Stimulated activated CD4-positive, alpha-beta T cell treated with anti-CD3 and anti-CD28 coated beads, TNF-alpha, amount 100 ng/mL, for 4 hours (primary cell): ENCODE measurements around the gene CFAP119.

ENCODE experiments used
- DNase-seq, 3 experiments: peaks; one replicate each; pipeline ENCODE4 v3.0.0-alpha.2; 2020; ENCODE audit warnings: low read depth in 3 of 3

Gene CFAP119

DNA sequence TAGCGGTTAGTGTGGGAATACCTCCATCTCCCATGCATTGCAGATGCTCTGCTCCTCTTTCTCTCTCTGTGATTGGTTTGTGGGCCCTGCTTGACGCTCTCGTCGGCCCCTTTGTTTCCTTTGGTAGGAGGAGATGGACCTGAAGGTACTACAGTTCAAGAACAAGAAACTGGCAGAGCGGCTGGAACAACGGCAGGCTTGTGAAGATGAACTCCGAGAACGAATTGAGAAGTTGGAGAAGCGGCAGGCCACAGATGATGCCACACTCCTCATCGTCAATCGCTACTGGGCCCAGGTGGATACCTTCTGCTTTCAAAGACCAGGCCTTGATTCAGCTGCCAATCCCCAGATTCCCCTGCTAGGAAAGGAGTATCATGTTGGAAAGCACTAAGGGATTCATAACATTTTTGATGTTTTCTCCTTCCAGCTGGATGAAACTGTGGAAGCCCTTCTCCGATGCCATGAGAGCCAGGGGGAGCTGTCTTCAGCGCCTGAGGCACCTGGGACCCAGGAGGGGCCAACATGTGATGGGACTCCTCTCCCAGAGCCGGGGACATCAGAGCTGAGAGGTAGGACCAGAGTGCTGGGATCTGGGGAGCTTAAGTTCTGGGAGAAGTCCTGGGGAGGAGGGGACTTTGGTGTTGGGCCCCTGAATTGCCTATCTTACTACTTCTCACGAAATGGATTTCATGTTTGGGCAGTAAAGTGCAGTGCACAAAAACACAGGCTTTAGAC lies 1.3 kb upstream of the CFAP119 start:
- DNase-seq: no peak

GRCh38 chr16:30761427-30761927 lies 385 bp downstream of the CFAP119 start:
- DNase-seq: peak in 1 of 3 experiments; percentile 18

DNA sequence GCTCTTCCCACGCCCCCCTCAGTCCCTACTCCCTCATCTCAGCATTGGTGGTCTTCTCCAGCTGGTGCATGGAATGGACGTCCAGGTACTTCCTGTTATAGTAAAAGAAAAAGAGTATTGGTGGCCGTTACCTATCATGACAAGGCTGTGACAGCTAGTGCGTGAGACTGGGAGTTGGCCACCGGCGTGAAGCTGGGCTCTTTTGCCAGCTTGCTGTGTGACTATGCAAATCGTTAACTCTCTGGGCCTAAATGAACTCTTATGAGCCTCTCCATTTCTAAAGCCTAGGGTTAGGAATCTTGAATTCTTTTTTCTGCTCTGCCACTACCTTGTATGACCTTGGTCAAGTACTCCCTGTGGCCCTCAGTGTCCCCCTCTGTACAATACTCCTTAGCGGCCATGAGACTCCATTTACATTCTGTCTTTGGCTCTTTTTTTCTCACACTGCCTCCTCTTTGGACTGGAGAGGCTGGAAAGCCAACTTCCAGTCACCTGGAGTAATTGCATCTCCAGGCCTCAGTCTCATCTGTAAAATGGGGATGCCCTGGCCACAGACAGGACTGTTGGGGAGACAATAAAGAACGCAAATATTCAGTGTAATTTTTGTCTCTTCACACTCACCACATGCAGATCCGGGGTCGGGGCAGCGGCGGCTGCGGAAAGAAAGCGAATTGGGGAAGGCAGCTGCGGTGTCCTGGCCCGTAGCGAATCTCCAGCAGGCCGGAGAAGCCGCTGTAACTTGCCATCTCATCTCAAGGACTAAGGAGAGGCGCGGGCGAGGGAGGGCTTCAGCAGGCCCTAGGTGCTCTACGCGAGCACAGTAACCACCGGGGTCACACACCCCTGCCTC lies 1.1 kb downstream of the CFAP119 start:
- no peak for DNase-seq

DNA sequence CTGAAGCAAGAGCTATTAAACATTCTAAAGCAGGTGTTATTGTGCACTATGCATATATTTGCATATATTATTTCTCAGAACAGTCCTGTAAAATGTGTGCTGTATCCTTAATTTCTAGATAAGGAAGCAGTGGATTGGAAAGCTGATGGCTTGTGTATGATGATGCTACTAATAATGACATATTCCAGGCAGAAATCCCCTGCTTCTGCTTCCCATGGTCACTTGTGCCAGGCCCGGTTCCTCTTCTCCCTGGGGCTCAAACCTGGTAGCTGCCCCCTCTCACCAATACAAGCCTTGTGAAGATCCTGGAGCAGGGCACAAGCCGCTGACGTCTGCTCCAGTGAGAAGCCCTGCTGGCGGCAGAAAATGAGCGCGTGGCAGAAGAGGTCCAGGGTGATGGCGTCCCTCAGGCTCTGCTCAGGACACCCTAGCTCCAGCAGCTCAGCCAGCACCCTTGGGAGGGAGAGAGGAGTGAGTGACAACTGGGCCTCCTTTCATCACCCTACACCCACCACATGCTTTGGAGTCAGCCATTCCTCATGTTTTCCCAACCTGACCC lies 1.8 kb downstream of the CFAP119 start:
- DNase-seq: no peak

GRCh38 chr16:30758988-30759491 lies 2.8 kb downstream of the CFAP119 start:
- no peak for DNase-seq

- no peak for DNase-seq
Observed at GRCh38 chr16:30757316-30757715, 4.5 kb downstream of the CFAP119 start.

DNA sequence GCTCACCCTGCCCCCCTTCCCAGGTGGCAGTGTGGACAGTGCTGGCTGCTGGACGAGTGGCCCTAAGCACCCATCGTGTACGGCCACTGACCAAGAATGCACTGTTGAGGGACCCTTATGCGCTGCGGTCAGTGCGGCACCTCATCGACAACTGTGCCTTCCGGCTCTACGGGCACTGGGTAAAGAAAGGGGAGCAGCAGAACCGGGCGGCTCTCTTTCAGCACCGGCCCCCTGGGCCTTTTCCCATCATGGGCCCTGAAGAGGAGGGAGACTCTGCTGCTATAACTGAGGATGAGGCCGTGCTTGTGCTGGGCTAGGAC lies 5.1 kb downstream of the CFAP119 start:
- DNase-seq: no peak

- no peak for DNase-seq
Observed at GRCh38 chr16:30755955-30756780, 5.7 kb downstream of the CFAP119 start.

DNA sequence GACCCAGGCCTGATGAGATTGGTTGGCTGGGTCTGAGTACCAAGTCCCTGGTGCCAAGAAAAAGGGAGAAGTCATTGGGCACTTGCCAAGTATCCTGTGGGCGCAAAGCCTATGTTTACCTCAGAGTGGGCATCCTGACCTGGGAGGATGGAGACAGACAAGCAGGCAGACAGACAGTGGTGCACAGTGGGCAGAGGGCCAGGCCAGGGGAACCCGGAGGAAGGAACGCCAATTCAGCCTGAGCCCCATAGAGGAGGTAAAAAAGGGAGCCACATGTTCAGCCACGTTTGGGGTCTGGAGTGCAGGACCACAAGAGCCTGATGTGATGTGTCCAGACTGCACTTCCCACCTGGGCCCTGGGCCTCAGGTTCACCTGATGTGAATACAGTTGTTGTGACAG lies 8.3 kb downstream of the CFAP119 start:
- no peak for DNase-seq

- no peak for DNase-seq
Observed at GRCh38 chr16:30750876-30751465, 10.9 kb downstream of the CFAP119 start.

GRCh38 chr16:30750201-30750600 lies 11.7 kb downstream of the CFAP119 start:
- no peak for DNase-seq

- DNase-seq: no peak
Observed at GRCh38 chr16:30748634-30749445, 13.0 kb downstream of the CFAP119 start.

GRCh38 chr16:30747799-30748633 lies 13.8 kb downstream of the CFAP119 start, which contains the start of gene PHKG2:
PHKG2 (plus strand) TSS chr16:30748425; CDS start chr16:30748821, 396 bp downstream.
- DNase-seq: peak; percentile 77 to 84 (median 83)

DNA sequence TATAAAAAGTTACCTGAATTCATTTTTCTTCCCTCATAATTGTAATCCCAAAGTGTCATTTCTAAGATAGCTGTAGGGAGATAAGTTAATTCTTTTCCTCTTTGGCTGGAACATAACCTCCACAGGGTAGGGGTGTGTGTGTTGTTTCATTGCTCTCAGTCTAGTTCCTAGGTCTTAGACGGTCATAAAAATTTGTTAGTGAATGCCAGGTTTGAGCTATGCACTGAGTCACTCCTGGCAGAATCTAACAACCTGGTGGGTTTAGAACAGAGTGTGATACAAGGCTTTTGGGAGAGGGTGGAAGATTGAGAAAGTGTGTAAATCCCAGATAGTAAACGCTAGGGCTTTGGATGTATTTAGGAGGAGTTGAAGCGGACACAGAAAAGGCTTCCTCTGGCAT lies 14.5 kb downstream of the CFAP119 start:
- no peak for DNase-seq

DNA sequence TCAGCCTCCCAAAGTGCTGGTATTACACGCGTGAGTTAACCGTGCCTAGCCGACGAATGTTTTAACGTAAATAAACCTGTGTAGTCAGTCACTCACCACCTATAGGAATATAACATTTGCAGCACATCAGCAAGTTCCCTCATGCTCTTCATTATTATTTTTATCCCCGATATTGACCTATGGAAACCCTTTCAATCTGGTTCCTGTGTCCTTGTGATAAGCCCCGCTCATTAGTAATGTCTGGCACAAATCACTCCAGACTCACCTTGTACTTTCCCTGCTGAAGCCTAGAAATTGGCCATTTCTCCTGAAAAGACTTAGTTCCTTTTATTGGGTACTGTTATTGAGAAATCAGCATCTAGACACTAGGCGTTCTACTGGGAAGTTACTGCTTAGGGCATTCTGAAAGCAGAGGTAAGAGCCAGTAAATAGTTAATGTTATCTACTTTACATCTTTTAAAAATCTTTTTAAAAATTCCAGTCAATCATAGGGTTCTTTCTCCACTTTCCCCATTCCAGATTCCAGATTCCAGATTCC lies 15.2 kb downstream of the CFAP119 start:
- no peak for DNase-seq

DNA sequence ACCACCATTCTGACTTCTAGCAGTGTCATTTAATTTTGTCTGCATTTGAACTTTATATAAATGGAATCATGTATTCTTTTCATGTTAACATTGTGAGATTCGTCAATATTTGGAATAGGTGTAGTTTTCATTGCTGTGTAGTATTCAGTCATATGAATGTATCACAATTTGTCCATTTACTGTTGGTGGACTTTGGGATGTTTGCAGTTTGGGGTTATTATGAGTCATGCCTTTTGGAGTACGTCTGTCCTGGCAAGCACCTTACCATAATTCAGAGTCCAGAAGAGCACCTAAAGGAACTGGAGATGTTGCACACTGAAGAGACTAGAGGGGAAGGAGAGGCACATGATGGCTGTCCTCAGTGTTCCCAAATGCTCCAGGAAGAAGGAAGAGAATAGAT lies 16.8 kb downstream of the CFAP119 start:
- no peak for DNase-seq

GRCh38 chr16:30744183-30744582 lies 17.7 kb downstream of the CFAP119 start:
- DNase-seq: no peak

GRCh38 chr16:30743716-30744115 lies 18.1 kb downstream of the CFAP119 start:
- no peak for DNase-seq

GRCh38 chr16:30741461-30741914 lies 20.4 kb downstream of the CFAP119 start:
- DNase-seq: no peak
